Activated CD4-positive, alpha-beta T cell treated with anti-CD3 and anti-CD28 coated beads, Interleukin-2, Interleukin-6, amounts not matched to agents 100 ng/mL and 50 ng/mL, durations not matched to agents 16 hours and 8 hours (primary cell): ENCODE data around the gene SLC6A8.

Experiments used
- DNase-seq: peaks from one replicate; pipeline ENCODE4 v3.0.0-alpha.2; 2020

Gene SLC6A8

GRCh38 chrX:153648358-153649177 is 39.2 kb upstream of the SLC6A8 start:
- DNase-seq, result no peak

- DNase-seq, result peak; percentile 42
Measured at GRCh38 chrX:153649178-153649914, 38.4 kb upstream of the SLC6A8 start.

DNA sequence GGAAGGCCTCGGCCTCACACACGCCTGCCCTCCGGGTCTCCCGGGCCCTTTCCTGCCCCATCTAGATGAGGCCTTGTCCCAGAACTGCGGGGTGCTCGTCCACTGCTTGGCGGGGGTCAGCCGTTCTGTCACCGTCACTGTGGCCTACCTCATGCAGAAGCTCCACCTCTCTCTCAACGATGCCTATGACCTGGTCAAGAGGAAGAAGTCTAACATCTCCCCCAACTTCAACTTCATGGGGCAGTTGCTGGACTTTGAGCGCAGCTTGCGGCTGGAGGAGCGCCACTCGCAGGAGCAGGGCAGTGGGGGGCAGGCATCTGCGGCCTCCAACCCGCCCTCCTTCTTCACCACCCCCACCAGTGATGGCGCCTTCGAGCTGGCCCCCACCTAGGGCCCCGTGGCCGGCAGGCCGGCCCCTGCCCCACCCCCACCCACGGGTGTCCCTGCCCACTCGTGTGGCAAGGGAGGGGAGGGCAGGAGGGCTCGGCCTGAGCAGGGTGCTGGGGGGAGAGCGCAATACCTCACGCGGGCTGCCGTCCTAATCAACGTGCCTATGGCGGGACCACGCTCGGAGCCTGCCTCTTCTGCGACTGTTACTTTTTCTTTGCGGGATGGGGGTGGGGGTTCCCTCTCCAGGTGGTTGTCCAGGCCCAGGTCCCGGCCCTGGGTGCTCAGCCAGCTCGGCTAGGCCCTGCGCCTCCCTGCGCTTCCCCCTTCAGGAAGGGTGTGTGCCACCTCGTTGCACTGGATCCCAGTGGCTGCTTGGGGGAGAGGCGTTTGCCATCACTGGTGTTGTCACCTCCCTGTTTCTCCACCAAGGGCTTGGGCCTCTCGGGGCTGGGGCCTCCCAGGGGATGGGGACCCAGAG is 37.6 kb upstream of the SLC6A8 start:
- no peak for DNase-seq

- DNase-seq, result no peak
Measured at GRCh38 chrX:153650959-153651358, 36.8 kb upstream of the SLC6A8 start.

GRCh38 chrX:153651540-153652079 is 36.1 kb upstream of the SLC6A8 start:
- DNase-seq, result peak; percentile 22

- no peak for DNase-seq
Measured at GRCh38 chrX:153653556-153653955, 34.2 kb upstream of the SLC6A8 start.

- no peak for DNase-seq
Measured at GRCh38 chrX:153657161-153657560, 30.6 kb upstream of the SLC6A8 start.

DNA sequence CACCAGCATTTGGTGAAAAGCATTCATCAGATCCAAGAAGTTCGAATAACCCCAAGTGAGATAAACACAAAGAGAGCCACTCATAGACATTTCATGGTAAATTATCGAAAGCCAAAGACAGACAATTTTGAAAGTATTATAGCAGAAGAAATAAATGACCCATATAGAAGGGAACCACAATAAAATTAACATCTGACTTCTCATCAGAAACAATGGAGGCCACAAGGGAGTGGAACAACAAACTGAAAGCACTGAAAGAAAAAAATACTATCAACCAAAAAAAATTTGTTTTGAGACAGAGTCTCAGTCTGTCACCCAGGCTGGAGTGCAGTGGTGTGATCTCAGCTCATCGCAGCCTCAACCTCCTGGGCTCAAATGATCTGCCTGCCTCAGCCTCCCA is 28.5 kb upstream of the SLC6A8 start:
- DNase-seq, result no peak

DNA sequence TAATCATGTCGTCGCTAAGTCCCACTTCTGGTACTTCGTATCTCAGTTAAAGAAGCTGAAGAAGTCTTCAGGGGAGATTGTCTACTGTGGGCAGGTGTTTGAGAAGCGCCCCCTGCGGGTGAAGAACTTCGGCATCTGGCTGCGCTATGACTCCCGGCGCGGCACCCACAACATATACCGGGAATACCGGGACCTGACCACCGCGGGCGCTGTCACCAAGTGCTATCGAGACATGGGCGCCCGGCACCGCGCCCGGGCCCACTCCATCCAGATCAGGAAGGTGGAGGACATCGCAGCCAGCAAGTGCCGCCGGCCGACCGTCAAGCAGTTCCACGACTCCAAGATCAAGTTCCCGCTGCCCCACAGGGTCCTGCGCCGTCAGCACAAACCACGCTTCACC is 25.5 kb upstream of the SLC6A8 start:
- DNase-seq, result peak; percentile 44

GRCh38 chrX:153665726-153666306 is 21.9 kb upstream of the SLC6A8 start:
- no peak for DNase-seq

DNA sequence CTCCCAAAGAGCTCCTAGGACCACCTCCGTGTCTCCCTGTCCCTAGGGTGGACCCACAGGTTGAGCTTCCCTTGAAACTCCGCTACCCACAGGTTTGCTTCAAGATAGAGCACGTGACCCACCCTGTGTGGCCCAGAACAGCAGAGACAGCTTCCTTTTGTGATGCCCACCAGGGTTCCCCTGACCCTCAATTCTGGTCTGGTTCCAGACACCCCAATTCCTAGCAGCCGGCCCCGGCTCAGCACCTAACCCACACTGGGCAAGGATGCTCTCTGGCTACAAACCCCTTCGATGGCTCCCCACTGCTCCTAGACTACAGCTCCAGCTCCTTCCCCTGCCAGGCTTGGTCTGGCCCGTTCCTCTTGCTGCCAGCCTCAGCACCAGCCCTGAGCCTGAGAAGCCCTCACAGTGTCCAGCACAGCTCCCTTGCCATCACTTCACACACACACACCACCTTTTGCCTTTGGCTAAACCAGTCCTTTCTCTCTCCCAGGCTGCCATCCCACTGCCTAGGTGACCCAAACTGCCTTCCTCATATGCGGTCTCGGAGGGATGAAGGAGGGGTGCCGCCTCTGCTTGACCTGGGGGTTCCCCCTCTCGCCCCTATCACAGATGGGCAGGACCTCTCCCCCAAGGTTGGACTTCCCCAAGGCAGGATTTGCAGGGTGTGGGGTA is 20.3 kb upstream of the SLC6A8 start:
- DNase-seq, result no peak

DNA sequence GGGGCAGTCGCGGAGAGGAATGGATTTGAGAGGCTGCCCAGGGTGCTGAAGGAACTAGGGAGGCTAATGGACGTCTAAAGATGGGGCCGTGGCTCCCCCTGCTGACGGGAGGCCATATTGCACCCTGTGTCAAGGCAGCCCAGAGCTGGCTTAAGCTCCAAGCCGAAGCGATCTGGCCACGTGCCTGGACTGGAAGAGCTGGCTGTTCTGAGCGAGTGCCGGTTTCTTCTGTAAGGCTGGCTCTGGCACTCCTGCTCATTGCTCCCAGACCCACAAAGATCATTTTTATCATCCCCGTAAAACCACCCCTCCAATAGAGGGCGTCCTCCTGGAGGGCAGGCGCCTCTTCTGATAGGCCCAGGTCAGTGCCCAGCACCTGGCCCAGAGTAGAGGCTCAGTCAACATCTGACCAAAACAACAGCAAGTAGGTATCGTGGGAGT is 19.8 kb upstream of the SLC6A8 start:
- DNase-seq, result peak; percentile 83

GRCh38 chrX:153668423-153669173 is 19.1 kb upstream of the SLC6A8 start:
- DNase-seq, result no peak

GRCh38 chrX:153669174-153669890 is 18.4 kb upstream of the SLC6A8 start:
- peak; percentile 47 for DNase-seq

- no peak for DNase-seq
Measured at GRCh38 chrX:153669901-153670731, 17.6 kb upstream of the SLC6A8 start.

DNA sequence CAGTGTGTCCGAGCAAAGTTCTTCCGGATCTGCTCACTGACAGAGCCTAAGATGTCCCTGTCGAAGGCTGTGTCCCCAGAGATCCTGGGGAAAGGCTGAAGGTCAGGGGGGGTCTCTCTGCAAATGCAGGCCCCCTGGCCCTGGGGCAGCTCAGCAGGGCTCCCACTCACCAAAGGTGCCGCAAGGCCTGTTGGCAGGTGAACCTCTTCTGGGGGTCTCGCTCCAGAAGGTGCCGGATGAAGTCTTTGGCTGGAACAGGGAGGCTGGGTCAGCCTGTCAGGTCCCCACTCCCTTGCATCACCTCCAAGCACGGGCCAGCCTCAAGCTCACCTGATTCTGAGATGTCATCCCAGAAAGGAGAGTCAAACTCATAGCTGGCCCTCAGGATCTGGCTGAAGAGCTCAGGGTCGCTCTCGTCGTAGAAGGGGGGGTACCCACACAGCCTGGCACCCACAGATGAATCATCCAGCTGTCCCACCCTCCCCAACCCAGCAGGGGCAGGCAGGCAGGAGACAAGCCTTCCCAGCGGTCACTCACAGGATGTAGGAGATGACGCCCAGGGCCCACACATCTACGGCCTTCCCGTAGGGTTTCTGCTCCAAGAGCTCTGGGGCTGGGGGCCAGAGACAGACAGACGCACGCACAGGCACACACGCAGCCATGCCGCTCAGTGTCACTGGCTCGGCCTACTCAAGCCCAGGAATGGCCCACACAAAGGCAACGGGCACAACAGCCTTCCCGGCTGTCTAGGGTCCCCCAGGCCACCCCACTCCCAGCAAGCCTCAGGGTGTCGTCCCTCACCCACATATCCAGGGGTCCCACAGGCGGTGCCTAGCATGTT is 16.8 kb upstream of the SLC6A8 start:
- no peak for DNase-seq

DNA sequence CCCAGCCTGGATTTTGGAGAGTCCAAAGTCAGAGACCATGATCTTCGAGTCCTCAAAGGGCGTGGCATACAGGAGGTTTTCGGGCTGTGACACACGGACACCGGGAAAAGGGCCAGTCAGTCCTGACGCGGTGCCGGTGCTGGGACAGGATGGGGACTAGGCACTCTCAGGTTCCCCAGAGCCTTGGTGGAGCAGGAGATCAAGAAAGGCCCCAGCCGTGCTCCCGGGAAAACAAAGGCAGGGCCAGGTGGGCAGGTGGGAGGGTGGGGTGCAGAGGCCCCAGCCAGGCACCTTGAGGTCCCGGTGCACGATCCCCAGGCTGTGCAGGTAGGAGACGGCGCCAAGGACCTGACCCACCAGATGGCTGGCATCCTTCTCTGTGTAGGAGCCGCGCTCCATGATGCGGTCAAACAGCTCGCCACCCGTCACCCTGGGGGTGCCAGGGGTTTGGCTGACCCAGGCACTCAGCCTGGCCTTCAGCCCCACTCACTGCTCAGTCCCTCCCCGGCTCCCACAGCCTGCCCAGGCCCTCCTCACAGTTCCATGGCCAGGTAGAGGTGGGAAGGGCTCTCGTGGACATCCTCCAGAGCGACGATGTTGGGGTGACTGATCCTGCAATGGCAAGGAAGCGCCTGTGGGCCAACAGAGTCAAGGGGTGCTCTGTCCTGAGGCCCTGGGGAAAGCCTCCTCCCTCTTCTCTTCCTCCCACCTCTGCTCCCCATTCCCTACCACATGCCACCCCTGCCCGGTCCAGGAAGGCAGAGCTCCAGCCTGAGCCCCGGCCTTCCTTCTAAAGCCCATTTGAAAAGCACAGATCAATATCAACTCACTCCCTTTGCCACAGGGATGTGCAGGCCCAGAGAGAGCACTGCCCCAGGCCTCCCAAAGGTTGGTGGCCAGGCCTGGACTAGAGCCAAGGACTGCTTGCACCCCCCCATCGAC is 15.9 kb upstream of the SLC6A8 start:
- DNase-seq, result no peak
